GM19397 (cell line): ENCODE measurements around the gene FOXI1.

Experiments used
- ATAC-seq: cut with Tn5 transposase; IDR thresholded peaks from one replicate; pipeline ENCODE4 v1.9.1; 2021; ENCODE audit warnings: mild to moderate bottlenecking, moderate library complexity; ENCODE audit not compliant: unreplicated experiment

FOXI1 gene

DNA sequence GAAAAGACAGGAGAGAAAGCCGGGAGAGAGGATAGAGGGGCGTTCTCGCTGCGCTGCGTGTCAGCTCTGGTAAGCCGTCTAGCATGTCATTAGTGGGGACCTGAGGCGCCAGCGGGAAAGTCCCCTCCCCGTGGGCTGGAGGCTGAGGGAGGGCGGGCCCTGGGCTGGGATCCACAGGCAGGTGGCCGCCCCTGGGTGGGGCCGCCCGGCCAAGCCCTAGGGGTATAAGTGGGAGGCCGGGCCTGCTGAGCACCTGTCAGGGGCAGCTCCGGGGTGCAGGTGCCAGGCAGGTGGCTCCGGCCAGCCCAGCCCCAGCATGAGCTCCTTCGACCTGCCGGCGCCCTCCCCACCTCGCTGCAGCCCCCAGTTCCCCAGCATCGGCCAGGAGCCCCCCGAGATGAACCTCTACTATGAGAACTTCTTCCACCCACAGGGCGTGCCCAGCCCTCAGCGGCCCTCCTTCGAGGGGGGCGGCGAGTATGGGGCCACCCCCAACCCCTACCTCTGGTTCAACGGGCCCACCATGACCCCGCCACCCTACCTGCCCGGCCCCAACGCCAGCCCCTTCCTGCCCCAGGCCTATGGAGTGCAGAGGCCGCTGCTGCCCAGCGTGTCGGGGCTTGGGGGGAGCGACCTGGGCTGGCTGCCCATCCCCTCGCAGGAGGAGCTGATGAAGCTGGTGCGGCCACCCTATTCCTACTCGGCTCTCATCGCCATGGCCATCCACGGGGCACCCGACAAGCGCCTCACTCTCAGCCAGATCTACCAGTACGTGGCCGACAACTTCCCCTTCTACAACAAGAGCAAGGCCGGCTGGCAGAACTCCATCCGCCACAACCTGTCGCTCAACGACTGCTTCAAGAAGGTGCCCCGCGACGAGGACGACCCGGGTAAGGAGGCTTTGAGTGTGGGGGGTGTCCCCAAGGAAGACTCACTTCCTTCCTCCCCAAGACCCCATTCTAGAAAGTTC, at the start of gene FOXI1:
FOXI1 (plus strand) TSS at position 256 of the 970 bp plus-strand sequence; CDS start at position 317, 61 bp downstream.
- no peak for ATAC-seq

DNA sequence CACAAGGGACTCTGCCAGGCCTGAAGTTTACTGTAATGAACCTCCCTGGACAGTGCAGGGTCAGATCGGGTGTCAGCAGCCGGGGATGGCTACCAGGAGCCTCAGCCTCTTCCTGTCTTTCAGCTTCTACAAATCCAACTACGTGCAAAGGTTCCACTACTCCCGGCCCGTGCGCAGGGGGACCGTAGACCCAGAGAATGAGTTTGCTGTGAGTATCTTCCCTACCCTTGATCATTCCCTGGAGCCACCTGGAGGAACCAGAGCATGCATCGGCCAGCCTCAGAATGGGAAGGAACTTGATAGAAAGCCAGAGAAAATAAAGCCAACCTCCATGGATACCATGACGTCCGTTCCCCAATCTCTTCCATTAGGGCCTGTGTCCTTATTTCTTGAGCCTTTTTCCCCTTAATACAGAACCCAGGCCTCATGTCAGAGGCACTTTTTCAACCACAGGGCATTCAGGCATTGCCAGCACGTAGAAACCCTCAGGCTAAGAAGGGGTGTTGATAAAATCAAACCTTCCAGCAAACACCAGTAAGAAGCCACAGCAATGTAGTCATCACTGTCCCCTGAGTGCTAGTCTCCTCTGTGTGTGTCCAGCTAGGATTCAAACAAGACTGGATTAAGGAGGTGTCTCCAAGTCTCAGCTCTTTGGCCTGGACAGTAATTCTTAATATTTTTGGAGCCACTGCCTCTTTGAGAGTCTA, 49.0 kb upstream of the FOXI1 start:
- no peak for ATAC-seq

DNA sequence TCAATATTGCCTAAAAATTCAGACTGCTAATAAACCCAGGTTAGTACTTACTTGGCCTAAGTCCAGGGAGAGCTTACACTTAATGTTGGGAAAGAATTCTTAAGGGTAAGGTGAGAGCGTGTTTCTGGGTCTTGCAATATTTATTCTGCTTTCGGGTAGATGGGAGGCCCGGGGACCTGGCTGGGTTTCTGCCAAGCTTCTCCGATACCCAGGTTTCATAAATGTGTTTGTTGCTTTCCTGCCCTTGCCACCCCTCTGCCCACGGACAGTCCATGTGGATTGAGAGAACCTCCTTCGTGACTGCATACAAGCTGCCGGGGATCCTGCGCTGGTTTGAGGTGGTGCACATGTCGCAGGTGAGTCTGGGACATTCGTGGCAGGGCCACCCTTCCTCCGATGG, 48.4 kb upstream of the FOXI1 start:
- ATAC-seq = no peak

DNA sequence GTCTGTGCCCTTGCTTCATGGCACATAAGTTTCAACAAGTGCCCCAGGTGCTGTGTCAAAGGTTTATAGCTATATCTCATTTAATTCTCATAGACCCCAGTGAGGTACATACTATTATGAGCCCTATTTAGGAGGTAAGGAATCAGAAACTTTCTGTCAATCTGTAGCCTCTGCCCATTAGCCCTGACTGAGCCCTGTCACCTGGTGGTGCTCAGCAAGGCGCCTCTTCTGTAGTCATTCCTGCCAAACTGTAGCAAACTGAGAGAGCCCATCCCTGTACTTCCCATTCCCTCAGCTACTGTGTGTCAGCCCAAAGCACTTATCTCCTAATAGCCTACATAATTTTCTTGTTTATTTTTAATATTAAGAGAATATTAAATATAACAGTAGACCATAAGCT, 46.5 kb upstream of the FOXI1 start:
- no peak for ATAC-seq

DNA sequence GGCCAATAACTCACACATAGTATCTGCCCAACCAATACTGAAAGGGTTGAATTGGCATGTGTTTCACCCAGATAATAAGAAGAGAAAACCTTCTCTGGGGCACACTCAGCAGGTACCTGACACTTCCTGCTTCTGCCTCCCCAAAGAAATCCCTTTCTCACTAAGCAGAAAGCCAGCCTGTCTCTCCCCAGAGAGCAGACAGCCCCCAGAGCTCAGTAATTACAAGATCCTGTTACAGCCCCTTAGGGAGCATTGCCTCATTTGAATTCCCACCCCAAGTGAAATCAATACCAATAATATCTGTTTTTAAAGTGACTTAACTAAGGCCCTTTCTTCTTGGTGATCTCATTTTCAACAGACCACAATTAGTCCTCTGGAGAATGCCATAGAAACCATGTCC, 38.5 kb upstream of the FOXI1 start:
- ATAC-seq = no peak

DNA sequence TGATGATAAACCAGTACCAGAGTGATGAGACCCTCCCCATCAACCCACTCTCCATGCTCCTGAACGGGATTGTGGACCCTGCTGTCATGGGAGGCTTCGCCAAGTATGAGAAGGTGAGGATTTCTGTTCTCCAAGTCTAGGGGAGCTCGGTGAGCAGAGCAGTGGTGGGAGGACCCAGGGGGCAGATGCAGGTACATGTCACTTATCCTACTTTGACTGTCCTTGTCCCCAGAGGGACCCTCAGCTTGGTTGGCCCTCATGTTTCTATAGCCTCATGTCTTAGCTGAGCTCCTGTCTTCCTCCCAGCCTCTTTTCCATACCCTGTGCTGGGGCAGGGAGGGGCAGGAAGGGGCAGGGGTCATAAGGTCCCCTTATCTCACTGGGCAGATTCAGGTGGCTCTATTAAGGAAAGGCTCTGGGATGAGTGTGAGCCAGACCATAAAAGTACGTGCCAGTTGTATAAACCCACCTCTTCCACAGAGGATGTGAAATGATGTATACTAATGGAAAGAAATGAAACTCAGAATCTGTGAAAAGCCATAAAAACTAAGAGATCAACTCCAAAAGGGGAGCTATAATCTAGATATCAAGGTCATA, 38.0 kb upstream of the FOXI1 start:
- no peak for ATAC-seq

DNA sequence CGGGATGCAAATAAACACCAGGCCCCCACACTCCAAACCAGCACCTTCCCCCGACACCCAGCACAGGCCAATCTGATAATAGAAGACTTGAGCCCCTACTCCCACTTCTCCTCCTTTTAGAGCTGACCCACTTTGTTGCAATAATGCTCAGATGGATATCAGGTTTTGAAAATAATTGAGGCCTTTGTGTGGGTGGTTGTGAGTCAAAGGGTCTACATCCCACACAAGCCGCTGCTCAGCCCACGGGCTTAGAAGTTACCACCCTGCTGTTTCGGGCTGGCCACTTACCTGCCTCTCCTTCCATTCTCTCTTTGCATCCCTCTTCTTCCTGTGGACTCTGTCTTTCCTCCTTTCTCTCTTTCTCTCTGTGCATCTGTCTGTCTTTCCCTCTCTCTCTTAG, 36.2 kb upstream of the FOXI1 start:
- no peak for ATAC-seq

DNA sequence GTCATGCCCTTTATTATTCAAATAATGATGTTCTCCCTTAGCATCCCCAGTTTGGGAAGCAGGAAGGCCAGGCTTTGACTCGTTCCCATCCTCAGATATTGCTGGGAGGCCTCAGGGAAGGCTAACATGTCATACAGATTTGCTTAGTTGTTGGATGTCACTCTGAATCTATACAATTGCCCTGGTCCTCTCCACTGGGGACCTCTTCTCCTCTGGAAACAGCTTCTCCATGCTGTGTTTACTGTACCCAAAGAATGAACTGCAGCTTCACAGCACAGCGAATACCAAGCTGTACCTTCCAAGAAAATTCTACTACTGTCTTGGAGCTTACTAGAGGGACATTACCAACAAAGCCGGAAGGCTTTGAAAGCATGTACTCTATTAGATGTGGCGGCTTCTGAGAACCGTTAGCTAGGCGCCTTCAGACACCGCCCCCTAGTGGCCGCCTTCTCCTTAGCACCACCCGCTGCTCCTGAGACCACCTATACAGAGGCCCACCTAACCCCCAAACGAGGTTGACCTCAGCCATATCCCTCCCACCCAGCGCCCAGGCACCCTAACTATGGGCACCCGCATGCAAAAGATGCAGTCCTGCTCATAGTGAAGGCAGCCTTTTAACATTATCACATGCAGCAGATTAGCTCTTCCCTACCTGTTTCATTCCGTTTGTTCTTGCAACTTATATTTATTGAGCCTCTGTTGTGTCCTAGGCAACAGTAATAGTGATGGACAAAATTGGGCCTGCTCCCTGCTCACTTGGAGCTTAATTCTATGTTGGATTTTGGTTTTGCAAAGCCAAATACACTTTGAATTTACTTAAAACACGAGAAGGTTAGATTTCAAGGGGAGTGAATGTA, 34.9 kb upstream of the FOXI1 start:
- no peak for ATAC-seq

DNA sequence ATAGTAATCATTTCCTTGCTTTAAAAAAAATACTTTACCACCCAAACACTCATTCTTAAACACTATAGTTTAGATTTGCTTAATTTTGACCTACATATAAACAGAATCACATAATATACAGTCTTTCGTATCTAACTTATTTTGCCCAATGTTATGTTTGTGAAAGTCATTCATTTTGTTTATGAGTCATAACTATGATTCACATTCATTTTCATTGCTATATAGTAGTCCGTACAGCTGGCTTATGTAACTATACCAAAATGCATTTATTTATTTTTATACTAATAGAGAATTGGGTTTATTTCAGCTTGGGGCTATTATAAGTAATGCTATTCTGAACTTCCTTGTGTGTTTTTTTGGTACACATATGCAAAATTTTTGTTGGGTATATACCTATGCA, 33.9 kb upstream of the FOXI1 start:
- ATAC-seq = no peak

DNA sequence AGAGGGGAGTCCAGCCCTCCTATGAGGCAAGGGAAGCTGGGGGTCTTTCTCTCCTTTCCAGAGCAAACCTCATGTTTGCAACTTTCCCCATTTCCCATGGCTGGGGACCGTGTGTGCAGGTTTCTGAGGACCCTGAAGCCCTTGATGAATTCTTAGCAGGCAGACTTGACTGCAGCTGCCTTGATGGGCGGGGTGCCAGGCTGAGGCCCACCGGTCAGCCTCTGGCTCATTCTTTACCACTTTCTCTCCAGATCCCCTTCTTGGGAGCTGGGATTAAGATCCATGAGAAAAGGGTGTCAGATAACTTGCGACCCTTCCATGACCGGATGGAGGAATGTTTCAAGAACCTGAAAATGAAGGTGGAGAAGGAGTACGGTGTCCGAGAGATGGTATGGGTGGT, 30.0 kb upstream of the FOXI1 start:
- ATAC-seq = no peak

DNA sequence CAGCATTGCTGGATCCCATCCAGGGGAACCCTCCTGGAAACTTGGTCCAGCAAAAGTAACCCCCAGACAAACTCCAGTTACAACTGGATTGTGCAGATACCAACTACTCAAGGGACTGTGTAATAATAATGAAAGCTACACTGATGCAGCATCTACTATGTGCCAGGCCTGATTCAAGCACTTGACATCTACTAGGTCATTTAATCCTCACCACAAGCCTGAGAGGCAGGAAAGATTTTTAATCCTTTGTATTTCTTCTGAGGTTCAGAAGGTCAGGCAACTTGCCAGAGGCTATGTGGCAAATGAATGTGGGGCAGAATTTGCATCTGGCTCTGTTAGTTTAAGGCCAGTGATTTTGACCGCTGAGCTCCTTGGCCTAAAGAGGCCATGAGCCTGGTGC, 29.5 kb upstream of the FOXI1 start:
- ATAC-seq = no peak

DNA sequence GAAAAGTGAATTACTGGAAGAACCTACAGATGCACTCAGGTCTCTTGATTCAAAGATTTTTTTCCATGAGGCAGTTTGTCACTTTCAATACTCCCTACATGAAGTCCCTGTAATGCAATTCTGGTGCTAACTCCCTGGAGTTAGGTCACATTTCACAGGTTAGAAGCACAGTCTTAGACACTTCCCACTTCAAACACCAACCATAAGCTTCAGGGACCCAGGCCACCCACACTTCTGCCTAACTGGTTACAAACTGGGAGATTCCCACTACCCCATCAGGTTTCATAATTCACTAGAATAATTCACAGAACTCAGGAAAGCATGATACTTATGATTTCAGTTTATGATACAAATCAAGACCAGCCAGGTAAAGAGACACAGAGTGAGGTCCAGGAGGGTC, 29.0 kb upstream of the FOXI1 start:
- ATAC-seq = no peak

DNA sequence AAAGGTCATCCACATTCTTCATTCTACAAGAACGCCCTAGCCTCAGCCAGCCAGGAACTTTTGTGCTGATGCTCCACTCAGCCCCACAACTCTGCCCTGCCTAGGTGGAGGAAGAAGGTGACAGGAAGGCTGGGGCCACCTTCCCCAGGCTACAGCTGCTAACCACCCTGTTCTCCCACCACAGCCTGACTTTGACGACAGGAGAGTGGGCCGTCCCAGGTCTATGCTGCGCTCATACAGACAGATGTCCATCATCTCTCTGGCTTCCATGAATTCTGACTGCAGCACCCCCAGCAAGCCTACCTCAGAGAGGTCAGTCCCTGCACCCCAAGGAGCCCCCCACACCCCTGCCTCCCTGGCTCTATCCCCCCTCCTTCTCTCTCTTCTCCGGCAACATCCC, 28.2 kb upstream of the FOXI1 start:
- ATAC-seq = no peak

DNA sequence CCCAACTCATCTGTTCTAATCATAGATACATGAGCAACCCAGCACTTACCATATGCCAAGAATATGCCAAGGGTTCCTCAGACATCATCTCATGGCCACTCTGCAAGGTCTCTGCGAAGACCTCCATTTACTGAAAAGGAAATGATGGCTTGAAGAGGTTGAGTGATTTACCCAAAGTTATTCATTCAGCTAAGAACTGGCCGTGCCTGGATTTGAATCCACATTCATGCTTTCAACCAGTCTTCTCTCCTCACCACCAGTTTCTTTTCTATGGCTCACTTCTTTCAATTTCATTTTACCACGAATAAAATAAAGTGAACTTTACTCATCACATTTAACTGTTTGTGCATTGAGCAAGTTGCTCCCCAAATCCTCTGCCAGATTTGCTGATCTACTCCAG, 27.2 kb upstream of the FOXI1 start:
- no peak for ATAC-seq

DNA sequence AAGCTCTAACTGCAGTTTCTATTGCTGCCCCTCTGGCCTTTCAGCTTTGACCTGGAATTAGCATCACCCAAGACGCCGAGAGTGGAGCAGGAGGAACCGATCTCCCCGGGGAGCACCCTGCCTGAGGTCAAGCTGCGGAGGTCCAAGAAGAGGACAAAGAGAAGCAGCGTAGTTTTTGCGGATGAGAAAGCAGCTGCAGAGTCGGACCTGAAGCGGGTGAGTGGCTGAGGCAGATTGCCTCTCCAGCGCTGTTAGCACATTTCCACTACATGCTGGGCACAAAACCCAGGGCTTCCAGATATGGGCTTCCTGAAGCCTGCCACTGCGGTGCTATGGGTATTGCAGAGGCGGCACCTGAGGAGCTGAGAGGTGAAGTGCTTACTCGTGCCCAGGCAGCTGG, 26.8 kb upstream of the FOXI1 start:
- no peak for ATAC-seq

DNA sequence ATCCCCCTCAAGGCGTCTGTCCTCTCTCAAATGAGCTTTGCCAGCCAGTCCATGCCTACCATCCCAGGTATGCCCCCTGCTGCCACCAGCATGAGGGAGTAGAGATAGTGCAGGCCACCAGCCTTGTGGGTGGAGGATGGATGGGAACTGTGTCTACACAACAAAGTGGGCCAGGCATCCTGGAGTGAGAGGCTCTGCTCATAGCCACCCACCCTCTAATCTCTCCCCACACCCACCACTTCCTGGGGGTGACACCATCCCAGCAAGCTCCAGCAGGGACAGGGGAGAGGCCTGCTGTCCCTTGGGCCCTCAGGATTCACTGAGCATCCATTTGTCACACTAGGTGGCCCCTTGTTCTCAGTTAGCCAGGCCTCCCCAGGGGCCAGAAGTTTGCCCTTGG, 25.5 kb upstream of the FOXI1 start:
- no peak for ATAC-seq

DNA sequence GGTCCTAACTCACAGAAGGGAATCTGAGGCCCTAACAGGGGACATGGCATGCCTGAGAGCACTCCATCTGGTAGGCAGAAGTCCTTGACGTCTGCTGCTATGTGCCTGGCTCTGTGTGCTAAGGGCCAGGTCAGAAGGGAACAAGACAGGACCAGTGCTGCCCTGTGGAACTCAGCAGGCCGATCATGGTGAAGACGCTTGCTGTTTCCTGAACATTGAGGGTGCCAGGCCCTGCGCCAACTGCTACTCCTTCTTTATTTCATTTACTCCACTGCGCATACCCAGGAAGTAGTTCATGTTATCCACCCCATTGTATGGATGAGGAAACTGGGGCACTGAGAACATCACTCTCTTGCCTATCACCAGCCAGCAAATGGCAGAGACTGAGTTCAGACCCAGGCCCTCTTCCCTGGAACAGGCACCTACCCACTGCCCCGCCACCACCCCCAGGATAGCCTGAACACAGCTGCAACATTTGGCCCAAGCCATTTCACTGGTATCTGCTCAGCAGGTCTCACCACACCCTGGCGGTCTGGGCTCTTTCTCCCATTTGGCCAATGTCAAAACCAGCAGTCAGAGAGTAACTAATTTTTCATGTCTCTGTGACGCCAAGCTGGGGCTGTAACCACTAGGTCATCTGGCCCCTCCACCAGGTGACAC, 24.8 kb upstream of the FOXI1 start:
- ATAC-seq = no peak

DNA sequence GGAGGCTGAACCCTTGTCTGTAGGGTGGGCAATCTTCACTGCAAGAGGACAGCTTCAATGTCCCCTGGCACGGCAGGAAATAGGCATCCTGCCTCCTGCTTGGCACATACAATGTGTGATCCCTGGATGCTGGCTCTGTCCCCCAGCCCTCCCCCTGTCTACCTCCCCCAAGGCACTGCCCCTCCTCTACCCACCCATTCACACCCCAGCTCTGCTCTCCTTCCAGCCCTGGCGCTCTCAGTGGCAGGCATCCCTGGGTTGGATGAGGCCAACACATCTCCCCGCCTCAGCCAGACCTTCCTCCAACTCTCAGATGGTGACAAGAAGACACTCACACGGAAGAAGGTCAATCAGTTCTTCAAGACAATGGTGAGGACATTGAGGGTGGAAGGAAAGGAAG, 24.1 kb upstream of the FOXI1 start:
- ATAC-seq = no peak

DNA sequence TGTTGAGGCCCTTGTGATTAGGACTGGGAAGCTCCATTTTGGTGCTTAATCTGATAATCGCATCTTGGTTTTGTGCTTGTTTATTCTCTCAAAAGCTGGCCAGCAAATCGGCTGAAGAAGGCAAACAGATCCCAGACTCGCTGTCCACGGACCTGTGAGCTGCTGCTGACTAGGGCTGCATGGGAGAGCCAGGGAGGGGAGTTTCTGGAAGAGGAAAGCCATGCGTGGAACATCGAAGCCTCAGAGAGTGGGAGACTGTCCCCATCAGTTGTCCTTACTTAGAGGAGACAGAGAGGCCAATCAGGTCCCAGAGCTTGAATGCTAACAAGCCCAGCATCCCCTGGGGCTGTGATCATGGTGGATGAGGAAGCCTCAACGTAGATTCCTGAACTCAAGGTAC, 23.0 kb upstream of the FOXI1 start:
- no peak for ATAC-seq

DNA sequence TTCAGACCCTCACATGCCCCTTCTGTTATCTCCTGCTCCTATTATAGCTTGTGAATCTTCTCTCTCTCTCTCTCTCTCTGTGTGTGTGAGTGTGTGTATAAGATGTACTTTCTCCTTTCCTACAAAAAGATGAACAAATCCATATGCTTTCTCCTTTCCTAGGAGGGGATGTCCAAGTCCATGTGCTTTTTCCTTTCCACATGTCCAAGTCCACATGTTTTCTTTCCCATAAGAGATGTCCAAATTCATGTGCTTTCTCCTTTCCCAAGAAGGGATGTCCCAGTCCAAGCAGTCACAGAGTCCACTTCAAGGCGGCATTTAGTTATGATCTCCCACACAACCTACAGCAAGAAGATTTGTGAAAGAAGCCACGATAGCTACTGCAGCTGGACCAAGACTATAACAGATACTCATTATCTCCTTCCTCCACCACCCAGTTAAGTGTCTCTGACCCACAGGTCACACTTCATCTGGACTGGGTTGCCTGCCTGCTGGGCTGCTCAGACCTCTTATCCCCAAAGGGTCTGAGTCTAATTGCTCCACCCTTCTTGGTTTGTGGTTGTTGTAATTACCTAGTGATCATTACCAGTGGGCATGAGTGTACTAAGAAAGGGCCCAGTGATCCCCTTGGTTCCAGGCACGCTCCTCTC, 18.4 kb upstream of the FOXI1 start:
- no peak for ATAC-seq
